Stimulated activated CD4-positive, alpha-beta T cell treated with anti-CD3 and anti-CD28 coated beads, TNF-alpha, amount 100 ng/mL, for 48 hours (primary cell): Measurements from ENCODE around the gene STS.
"Not testable (repeated sequence)": the region's sequence is repeated elsewhere in the genome, so short reads cannot be mapped to it uniquely, and the experiment has no call there.

Experiments
- DNase-seq, 3 donors: peaks; one replicate each; pipeline ENCODE4 v3.0.0-alpha.2; 2020; ENCODE audit warnings: low read depth in 3 of 3

Gene STS

DNA sequence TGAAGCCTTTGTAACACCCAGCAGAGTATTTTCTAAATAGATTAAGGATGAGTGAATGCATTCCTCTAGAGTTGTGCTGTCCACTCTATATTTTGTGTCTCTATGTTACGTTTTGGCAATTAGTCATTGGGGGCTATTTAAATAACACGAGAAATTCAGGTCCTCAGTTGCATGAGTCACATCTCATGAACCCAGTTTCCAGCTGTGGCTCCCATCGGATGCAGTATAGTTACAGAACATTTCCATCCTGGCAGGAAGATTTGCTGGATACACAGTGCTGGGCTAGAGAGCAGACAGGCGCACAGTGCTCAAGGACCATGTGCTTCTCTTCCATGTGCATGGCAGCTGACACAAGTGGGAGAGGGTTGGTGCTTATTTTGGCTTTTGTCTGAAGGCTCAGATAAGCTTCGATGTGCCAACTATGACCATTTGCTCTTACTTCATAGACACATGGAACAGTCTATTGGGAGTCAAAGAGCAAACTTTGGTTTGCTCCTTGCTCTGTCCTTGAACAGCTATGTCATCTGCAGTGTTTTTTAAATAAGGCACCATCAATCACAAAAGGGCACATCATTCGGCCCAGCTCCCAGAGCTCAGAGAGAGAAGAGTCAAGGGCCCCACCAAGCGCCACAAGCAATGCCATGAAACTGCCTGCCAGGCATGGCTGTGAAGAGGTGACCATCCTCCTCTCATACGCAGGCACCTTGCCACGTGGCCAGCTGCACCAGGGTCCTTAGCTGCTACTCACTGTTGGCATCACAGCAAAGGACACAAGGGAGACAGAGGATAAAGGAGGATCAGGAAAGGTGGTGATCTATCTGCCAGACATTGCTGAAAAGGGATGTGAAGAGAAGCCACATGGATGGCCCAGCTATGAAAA is 8.1 kb upstream of the STS start:
- DNase-seq = no peak

DNA sequence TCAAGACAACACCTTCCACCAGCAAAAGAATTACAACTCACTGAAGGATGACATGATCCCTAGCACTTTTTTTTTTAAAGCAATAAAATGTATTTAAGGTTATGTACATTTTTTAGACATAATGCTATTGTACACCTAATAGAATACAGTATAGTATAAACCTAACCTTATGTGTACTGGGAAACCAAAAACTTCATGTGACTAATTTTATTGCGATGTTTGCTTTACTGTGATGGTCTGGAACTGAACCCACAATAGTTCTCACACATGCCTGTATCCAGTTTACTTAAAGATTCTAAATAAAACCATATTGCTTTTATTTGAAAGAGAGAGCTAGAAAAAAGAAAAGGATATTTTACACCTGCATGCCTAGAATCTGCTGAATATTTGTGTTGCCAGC is 4.4 kb upstream of the STS start:
- no peak for DNase-seq

DNA sequence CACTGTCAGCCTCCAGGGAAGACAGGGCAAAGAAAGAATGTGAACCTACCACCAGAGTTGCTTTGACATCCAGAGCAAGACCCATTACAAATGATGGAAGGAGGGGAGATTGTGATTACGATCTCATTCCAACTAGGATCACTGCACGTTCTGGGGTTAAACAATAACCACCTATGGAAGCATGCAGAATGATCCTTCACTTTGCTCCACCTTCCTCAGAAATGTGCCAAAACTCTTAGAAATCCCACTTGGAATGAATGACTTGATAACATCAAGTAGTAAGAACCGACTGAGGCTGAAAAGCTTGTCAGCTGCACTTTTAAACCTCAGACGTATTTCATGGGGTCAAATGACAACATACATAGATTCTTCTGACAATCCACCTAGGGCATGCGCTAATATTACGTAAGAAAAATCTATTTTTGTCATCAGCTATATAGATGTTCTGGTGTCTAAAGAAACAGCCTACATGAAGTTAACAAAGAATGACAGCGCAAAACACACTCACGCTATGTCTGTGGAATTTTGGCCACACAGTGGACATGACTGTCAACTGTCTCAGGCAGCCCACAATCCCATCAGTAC is 3.5 kb upstream of the STS start:
- DNase-seq = no peak

DNA sequence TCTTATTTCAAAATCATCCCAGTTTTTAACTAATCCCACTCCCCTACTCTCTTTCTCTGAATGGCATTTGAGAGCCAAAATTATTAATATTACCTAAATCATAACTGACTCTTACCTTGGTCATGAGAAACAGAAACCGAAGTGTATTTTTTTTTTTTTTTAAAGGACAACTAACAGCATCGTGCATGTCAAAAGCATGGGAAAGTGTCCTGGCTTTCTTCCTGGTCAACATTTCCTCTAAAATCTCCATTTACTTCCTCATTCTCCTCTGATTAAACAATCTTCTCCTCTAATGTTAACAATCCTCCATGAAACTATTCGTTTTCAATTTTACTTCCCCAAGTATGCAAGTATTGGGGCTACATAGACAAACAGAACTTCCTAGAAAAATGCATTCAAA is 2.1 kb upstream of the STS start:
- DNase-seq = no peak

DNA sequence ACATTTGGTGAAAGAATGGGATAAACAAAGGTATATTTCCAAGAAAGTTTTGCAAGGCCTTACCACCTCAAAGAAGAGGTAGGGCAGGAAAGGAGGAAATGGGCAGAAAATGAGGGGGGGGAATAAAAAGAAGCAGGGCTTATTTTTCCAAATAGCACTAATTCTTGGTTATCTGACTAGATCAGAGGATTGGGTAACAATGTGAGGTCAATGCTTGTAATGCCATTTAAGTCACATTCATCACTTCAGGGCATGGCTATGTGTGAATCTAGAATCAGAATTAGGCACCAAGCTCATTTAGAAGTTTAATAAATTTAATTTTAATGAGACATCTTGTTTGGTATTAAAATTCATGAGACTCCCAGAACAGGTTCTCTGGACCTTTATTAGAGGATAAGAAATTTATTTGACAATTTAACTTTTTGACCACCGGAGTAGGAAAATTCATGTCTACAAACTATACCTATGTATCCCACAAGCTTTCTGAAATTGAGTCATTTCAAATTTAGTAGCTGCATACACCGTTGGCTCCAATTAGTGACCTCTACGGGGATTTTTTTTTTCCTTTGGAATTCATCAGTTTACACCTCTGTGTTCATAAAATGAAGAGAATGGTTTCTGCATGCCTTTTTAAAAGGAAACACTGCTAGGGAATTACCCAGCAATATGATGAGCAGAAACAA is 1.4 kb upstream of the STS start:
- DNase-seq = no peak

DNA sequence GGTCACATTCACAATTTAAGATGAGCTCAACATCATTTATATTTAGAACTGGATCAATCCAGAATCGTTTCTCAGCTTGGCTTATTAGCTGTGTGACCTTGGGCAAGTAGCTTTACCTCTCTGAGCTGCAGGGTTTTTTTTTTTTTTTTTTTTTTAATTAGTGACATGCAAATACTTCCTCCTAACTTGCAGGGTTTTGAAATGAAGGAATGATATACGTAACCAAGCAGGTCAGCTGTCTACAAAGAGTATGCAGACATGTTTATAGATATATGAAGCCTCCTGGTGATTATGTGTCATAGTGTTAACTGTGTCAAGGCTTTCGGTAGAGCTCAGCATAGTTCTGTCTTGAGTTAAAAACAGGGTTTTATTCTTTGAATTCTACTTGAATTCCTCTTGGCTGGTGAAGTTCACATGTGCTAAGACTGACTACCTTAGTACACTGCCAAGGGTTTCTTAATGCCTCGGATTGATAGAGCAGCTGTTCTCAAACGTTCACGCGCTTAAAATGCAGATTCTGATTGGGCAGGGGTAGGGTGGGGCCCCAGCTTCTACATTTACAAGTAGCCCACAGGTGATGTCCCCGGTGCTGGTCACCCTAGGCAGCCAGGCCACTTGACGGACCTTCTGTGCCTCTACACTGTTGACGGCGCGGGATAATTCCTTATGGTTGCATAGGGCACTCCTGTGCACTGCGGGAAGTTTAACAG is 654 bp upstream of the STS start:
- no peak for DNase-seq

DNA sequence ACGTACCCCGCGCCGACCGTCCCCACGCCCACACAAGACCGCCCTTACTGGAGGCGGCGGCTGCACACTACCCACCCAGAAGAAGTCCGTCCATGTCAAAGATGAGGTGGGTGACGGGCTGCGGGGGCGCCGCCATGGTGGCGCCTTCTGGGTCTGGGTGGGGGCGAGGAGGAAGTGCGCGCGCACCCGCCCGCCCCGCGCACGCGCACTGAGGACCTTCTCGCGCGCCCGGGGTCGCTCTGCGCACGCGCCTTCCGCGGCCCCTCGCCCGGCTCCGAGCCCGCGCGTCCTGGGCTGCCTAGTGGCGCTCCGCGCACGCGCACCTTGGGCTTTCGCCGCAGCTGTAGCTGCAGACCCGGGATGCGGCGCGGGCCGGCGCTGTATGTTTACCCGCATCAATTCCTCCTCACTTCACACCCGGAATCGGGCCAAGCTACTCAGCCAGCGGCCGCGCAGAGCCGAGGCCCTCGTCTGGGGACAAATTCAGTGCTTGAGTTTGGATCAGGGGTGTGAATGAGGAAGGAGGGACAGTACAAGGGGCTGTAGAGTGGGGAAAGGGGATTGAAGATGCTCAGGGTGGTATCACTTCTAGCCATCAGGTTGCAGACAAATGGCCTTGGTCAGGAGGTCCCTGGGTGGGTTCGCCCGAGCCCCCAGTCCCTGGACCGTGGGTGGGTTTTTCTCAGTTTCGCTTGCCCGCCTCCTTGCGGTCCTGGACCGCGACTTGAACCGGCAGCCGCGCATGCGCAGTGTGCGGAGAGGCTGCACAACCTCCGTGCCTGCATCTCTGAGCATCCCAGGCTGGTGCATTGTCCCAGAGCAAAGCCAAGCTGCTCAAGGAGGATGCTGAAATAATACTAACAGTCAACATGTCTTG is 704 bp downstream of the STS start, which contains the start of gene PUDP:
TSS of gene PUDP (minus strand) at position 176 of the 877 bp plus-strand sequence. CDS start at position 136, 40 bp downstream.
- peak; percentile 63 to 84 (median 64) for DNase-seq

DNA sequence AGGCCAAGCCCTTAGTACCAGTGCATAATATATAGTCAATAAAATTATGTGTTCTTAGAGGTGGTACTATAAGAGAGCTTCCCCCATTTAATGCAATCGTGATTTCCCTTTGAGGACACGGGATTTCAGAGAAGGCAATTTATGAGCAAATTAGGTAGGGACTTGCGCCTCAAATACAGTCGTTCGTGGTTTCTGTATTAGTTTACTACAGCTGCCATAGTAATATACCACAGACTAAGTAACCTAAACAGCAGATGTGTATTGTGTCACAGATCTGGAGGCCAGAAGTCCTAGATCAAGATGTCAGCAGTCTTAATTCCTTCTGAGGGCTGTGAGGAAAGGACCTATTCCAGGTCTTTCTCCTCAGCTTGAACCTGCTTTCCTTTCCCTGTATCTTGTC is 1.9 kb downstream of the STS start:
- no peak for DNase-seq

DNA sequence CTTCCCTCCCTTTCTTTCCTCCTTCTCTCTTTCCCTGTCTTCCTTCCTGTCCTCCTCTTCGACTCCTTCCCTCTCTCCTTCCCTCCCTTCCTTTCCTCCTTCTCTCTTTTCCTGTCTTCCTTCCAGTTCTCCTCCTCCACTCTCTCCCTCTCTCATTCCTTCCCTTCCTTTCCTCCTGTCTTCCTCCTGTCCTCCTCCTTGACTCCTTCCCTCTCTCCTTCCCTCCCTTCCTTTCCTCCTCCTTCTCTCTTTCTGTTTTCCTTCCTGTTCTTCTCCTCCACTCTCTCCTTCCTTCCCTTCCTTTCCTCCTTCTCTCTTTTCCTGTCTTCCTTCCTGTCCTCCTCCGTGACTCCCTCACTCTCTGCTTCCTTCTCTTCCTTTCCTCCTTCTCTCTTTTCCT is 5.7 kb downstream of the STS start:
- DNase-seq = no peak

DNA sequence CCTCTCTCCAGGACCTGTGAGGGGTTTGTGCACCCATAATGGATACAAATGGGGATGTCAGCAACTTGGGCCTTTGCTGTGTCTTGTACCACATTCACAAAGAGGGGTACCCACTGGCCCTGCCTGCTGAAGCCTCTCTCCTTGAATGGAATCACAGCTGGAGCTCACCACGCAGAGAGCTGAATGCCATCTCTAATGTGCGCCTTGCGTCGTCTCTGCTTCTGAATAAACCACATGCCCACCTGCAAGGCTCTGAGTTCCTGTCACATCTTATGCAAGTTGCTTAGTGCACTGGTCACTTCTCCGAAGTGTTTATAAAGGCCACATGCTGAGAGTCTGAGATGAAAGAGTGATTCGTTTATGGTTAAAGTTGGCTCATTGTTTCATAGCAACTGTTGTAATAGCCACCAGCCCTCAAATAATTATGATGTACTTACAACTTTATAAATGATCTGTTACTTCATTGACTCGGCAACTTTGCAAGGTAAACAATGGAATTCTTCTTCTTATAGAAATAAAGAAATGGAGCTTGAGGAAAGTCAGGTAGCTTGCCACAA is 6.6 kb downstream of the STS start:
- DNase-seq = no peak

DNA sequence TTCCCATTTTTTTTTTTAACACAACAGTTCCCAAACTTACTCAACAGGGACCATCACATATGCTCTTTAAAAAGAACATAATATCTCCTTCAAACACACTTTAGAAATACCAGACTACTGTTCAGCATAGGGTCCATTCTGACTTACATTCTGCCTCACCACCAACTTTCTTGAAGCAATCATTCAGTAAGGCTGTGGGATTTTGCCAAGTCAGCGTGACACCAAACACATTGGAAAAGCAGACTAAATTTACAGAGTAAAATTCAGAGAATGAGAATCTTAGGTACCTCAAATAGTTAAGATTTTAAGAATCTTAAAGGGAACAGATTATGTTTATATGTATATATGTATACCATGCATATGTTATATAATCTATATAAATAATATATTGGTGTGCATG is 7.7 kb downstream of the STS start:
- DNase-seq = no peak

DNA sequence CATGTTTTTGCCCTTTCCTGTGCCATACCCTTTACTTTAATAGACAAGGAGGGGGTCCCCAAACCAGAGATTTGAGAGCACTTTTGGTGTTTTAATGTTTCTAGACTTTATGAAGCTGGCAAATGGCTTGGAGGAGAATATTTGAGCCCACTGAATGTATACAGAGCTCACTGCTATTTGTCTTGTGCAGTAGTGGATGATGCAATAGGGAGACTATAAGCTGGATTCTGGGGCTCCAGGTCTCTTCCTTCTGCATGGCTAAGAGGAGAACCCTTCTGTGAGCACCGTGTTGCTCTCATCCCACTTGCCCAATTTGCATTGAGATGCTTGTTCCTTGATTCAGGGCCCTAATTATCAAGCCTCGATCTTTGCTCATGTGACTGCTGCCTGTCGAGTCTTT is 9.4 kb downstream of the STS start:
- no peak for DNase-seq

DNA sequence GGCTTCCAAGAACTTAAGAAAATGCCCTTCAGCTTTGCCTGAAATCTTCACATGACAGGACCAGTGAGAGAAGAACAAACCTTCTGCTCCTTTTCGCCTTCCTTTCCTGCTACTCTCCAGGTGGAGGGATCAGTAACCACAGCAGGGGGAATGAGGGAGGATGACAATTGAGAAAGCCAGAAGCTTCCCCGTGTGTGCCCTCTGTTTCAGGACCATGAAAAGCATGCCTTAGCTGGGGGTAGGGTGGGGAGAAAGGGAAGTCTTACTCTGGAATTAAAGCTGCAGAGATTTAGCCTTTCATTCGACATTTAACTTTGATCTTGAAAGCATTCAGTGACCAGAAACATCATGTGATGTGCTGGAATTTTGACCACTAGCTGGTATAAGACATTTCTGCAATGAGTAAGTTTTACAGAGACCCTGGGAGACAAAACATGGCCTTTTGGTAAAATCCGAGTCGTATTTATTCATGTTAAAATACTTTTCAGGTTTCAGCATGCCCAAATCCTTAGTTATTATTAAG is 11.0 kb downstream of the STS start:
- no peak for DNase-seq

DNA sequence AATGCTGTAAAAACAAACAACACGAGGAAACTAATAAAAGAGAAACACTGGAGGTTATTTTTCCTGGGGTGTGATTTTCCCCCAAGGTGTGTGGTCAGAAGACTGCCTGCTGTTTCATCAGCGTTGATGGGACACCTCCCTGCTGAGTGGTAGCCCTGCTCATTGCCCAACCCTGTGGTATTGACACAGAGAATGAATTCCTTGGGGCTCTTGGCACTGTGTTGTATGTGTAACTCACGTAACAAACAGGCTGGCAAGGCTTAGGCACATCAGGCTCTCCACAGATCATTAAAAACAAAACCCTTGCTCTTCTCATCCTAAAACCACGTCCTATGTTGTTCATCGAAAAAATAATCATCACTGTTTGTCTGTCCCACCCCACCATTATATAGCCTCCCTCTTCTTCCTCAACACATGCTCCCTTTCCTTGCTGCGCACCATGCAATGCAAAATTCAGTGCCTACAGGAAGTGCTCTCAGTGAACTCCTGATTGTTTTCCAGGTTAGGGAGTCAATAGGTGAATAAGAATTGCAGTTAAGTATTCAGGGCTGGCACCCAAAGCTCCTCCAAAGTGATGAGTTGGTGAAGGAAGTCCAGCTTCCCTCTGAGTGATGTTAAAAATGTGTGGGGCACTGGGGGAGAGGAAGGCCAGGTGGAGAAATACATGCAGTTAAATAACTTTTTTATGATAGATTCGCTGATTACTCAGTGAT is 11.8 kb downstream of the STS start:
- DNase-seq = no peak

DNA sequence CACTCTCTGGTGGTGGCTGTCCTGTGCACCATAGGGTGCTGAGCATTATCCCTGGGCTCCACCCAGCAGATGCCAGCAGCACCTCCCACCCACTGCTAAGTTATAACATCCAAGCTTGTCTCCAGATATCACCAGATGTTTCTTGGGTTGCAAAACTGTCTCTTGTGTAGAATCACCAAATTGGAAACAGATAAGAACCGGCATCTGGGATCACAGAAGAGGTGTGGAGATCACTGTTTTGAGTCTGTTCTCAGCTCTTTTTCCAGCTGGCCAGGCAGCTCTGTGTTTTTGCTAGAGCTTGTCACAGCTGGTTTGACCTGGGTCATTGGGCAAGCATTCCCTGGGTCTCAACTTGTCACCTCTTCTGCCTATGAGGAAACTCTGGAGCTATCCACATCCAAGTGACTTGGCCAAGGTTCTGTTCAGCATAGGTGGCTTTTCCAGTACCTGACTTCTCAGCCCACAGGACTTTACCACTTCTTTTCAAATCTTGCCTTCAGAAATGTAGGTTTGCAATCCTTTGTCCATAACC is 15.7 kb downstream of the STS start:
- no peak for DNase-seq

DNA sequence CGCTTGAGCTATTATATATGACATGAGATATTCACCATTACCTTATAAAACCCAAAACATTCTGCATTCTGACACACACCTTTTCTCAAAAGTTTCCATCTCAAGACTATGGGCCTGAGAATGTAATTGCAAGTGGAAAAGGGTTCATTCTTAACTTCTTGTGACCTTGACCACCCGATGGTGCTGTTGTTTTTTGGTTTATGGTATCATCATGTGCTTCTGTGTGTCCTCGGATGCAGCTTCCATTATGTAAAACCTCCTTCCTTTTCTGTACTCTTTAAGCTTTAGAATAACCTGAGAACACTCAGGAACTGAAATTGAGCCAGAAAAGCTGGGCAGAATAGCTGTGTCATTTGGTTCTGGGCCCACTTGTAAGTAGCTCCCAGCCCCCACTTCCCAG is 16.7 kb downstream of the STS start:
- DNase-seq = no peak

DNA sequence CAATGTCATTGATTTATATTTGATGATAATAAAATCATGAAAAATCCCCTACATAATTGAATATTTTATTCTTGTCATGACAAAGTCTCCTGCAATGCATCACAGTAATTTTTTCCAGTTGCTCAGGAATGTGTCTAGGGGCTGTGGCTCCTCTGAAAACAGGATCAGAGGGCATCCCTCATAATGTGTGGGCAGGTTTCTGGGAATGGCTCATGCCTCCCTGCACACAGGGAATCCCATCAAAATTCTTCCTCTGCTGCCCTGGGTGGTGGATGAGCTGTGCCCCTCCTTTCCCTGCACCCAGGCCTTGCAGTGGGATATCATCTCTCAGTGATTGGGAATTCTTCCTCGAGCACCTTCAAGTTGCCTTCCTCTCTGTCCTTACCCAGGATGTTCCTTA is 20.9 kb downstream of the STS start:
- DNase-seq = no peak

DNA sequence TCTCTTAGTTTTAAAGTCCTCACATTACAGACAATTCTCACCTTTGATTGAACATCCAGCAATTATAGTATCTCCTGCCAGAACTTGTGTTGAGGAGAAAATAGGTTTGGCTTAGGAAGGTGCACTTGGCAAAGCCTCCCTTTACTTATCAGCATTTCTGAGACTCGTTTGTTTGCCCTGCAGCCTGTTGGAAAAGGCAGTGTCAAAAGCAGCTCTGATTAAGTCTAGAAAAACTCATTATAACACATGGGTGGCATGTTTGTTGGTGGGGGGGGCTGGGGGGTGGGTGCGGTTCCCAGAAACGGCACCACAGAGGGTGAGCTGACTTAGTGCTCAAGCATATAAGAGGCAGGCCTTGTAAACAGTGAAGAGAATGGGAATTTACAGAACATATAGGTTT is 22.1 kb downstream of the STS start:
- DNase-seq = no peak

DNA sequence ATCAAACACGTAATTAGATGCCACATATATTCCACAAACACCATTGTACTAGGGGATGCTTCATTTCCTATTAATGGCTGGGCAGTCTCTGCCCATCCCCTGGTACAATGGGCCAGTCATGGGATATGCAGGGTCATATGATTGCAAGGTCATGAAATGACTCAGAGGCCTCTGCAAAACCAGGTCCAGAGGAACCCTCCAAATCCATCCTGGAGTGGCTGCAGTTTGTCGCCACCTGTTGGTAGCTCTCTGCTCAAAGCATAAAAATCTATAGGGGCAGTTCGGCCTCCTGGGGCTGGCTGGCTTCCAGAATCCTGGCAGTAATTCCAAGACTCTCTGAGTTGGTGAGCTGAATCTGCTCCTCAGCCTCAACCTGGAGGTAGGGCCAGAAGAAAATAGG is 23.4 kb downstream of the STS start:
- peak in 2 of 3 donors; percentile 1 to 34 for DNase-seq

DNA sequence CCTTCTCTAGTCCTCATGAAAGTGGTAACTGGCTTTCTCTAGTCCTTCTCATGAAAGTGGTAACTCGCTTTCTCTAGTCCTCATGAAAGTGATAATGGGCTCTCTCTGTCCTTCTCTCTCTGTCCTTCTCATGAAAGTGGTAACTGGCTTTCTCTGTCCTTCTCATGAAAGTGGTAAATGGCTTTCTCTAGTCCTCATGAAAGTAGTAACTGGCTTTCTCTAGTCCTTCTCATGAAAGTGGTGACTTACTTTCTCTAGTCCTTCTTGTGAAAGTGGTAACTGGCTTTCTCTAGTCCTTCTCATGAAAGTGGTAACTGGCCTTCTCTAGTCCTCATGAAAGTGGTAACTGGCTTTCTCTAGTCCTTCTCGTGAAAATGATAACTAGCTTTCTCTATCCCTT is 31.3 kb downstream of the STS start:
- DNase-seq = not testable (repeated sequence)
